ENCODE results near the gene ELF4.

ELF4 gene

GRCh38 chrX:130082244-130083106 is 27.8 kb downstream of the ELF4 start:
- no peak overlapping the region for H3K27ac ChIP-seq
- TF ChIP-seq ZFX (IDR thresholded peaks at IDR 0.05) (no peak), CTCF (conservative IDR thresholded peaks at IDR 0.05) (no peak)

- TF ChIP-seq CTCF (conservative IDR thresholded peaks at IDR 0.05), result no peak
- TF ChIP-seq ZFX (IDR thresholded peaks at IDR 0.05), result no peak
- H3K27ac ChIP-seq, result no peak overlapping the region
These were observed 28.8 kb downstream of the ELF4 start for GRCh38 chrX:130081421-130082045.

GRCh38 chrX:130080791-130081367 is 29.4 kb downstream of the ELF4 start:
- TF ChIP-seq ZFX (IDR thresholded peaks at IDR 0.05), result no peak
- no peak overlapping the region for H3K27ac ChIP-seq

- no peak for TF ChIP-seq ZFX (IDR thresholded peaks at IDR 0.05)
- peak; percentile 79 for TF ChIP-seq CTCF (conservative IDR thresholded peaks at IDR 0.05)
- no peak overlapping the region for H3K27ac ChIP-seq
These were observed 30.4 kb downstream of the ELF4 start for GRCh38 chrX:130079824-130080406.

GRCh38 chrX:130075777-130076176 is 34.5 kb downstream of the ELF4 start:
- no peak overlapping the region for H3K27ac ChIP-seq
- TF ChIP-seq ZFX (IDR thresholded peaks at IDR 0.05) (no peak), CTCF (conservative IDR thresholded peaks at IDR 0.05) (no peak)

- TF ChIP-seq CTCF (conservative IDR thresholded peaks at IDR 0.05), result no peak
- TF ChIP-seq ZFX (IDR thresholded peaks at IDR 0.05), result no peak
- H3K27ac ChIP-seq, result no peak overlapping the region
These were observed 38.0 kb downstream of the ELF4 start for GRCh38 chrX:130072345-130072740.

GRCh38 chrX:130071611-130072344 is 38.5 kb downstream of the ELF4 start:
- TF ChIP-seq ZFX (IDR thresholded peaks at IDR 0.05), result no peak
- TF ChIP-seq CTCF (conservative IDR thresholded peaks at IDR 0.05), result no peak
- H3K27ac ChIP-seq, result no peak overlapping the region
